ENCODE results near the gene ZNF394.

The ZNF394 gene

GRCh38 chr7:99447943-99448342 is 52.1 kb downstream of the ZNF394 start:
- no peak for DNase-seq

GRCh38 chr7:99446096-99446495 is 54.0 kb downstream of the ZNF394 start:
- DNase-seq = no peak

Data from hippocampal formation (tissue), 2 donors.